GM12872 (cell line): ENCODE data around the gene PLEKHA7.

Experiments used
- CTCF ChIP-seq: IDR thresholded peaks from 3 replicates; pipeline ENCODE4 v1.5.1; 2011; ENCODE audit warnings: low read depth, mild to moderate bottlenecking, low read length, moderate library complexity; ENCODE audit not compliant: insufficient read depth

PLEKHA7 gene

GRCh38 chr11:16905375-16905774 is 108.8 kb downstream of the PLEKHA7 start:
- TF ChIP-seq CTCF, result no peak

DNA sequence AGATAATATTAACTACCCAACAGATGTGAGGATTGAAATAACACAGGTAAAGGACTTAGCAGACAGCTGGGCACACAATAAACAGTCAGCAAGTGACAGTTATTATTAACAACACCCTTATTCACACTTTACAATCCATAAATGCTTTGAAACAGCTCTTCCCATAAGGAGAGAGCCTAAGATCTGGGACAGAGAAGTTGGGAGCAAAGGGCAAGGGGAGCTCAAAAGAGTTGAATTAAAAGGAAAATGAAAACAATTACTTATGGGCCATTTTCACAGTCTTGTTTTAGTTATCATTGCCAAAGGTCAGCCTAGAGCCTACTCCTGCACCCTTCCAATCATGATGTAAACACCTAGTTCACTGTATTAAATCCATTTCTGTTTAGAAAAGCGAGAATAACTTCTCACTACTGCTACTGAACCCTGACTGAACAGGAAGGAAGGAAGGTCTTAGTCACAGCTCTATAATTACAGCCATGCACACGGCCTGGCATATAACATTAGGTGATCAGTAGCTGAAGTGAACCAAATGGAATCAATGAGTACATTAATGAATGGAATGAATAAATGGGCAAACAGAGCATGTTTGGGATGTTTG is 111.3 kb downstream of the PLEKHA7 start:
- no peak for TF ChIP-seq CTCF

DNA sequence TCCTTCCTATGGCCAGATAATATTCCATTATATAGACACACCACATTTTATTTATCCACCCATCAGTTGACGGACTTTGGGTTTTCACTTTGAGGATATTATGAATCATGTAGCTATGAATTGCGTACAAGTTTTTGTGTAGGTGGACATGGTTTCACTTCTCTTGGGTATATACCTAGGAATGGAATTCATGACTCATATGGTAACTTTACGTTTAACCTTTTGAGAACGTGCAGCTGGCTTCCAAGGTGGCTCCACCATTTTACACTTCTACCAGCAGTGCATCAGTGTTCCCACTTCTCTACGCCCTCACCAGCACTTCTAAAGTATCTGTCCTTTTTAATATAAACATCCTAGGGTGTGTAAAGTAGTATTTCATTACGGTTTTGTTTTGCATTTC is 112.0 kb downstream of the PLEKHA7 start:
- no peak for TF ChIP-seq CTCF

- no peak for TF ChIP-seq CTCF
Observed at GRCh38 chr11:16900491-16900890, 113.7 kb downstream of the PLEKHA7 start.

GRCh38 chr11:16899708-16900303 is 114.4 kb downstream of the PLEKHA7 start:
- no peak for TF ChIP-seq CTCF

GRCh38 chr11:16898274-16898985 is 115.8 kb downstream of the PLEKHA7 start:
- TF ChIP-seq CTCF, result no peak

- no peak for TF ChIP-seq CTCF
Observed at GRCh38 chr11:16897470-16898061, 116.6 kb downstream of the PLEKHA7 start.
